ENCODE measurements around the gene EFS.

- TF ChIP-seq CTCF (IDR thresholded peaks at IDR 0.05), result no peak
- TF ChIP-seq POLR2A (IDR thresholded peaks at IDR 0.05), result no peak
- no peak for TF ChIP-seq POLR2AphosphoS5 (IDR thresholded peaks at IDR 0.05; ENCODE audit: insufficient read depth in 1 of 2, low read depth in 1 of 2)
These were observed 48.7 kb downstream of the EFS start for GRCh38 chr14:23316300-23316699.

All from vagina (tissue), 2 donors.